Astrocyte (in vitro differentiated cells and primary cell): ENCODE measurements around the gene KLHL28.

Experiments
- EZH2 ChIP-seq: IDR thresholded peaks from 2 replicates; pipeline ENCODE4 v1.6.1; 2012; ENCODE audit warnings: mild to moderate bottlenecking, low read length, inconsistent platforms; ENCODE audit not compliant: insufficient read depth
- TF ChIP-seq, protein P1 (sequence below): IDR thresholded peaks from 2 replicates; pipeline ENCODE4 v1.5.1; 2011; ENCODE audit warnings: low read depth, mild to moderate bottlenecking, inconsistent platforms, low read length, moderate library complexity; ENCODE audit not compliant: insufficient read depth

DNA sequence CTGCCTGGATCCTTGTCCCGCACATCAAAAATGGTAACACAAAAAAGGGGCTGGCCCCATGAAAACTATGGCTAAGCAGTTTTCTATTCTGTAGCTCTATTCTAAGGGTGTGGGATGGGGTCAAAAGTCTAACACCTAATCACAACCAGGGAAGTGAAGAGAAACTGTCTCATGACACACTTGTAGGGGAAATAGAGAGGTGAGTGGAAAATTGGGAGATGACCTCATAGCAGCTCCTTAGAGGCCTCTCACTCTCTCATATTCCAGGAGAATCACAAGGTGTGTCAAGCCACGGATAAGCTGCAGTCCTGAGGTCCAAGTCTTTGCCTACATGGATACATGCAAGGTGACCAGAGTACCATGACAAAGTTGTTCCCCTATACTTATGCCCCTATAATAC is 10.7 kb downstream of the KLHL28 start:
- TF ChIP-seq, protein P1, sequence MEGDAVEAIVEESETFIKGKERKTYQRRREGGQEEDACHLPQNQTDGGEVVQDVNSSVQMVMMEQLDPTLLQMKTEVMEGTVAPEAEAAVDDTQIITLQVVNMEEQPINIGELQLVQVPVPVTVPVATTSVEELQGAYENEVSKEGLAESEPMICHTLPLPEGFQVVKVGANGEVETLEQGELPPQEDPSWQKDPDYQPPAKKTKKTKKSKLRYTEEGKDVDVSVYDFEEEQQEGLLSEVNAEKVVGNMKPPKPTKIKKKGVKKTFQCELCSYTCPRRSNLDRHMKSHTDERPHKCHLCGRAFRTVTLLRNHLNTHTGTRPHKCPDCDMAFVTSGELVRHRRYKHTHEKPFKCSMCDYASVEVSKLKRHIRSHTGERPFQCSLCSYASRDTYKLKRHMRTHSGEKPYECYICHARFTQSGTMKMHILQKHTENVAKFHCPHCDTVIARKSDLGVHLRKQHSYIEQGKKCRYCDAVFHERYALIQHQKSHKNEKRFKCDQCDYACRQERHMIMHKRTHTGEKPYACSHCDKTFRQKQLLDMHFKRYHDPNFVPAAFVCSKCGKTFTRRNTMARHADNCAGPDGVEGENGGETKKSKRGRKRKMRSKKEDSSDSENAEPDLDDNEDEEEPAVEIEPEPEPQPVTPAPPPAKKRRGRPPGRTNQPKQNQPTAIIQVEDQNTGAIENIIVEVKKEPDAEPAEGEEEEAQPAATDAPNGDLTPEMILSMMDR: no peak
- TF ChIP-seq EZH2: no peak
